Liver (tissue), 9 donors: ENCODE results near the gene TNFRSF25. TPM values are rescaled to one million over a fixed set of nuclear protein-coding genes. Genes with fewer than 3 reads are reported as not detected.

ENCODE experiments used
- DNase-seq: peaks from one replicate; pipeline ENCODE4 v3.0.0-alpha.2; 2017; ENCODE audit warnings: low spot score
- H3K27ac ChIP-seq, 2 donors: one replicate each; pipeline ENCODE4 v1.7.0; 2013; ENCODE audit warnings: inconsistent platforms in 2 of 2, low read length in 2 of 2, control low read depth in 1 of 2, low read depth in 1 of 2, mild to moderate bottlenecking in 1 of 2
- H3K27me3 ChIP-seq, 4 donors: one replicate each; pipeline versions ENCODE4 v1.6.1 to v1.7.0; 2013; ENCODE audit warnings: low read length in 3 of 4, inconsistent platforms in 1 of 4, mild to moderate bottlenecking in 1 of 4, moderate library complexity in 1 of 4; ENCODE audit not compliant: control insufficient read depth in 4 of 4, insufficient read depth in 4 of 4
- H3K36me3 ChIP-seq, 4 donors: one replicate each; pipeline versions ENCODE4 v1.6.1 to v1.7.0; 2013; ENCODE audit warnings: low read length in 3 of 4, mild to moderate bottlenecking in 3 of 4, low read depth in 1 of 4, moderate library complexity in 1 of 4; ENCODE audit not compliant: control insufficient read depth in 4 of 4, insufficient read depth in 3 of 4
- H3K4me1 ChIP-seq, 4 donors: one replicate each; pipeline versions ENCODE4 v1.6.1 to v1.7.0; 2013; ENCODE audit warnings: low read length in 3 of 4, mild to moderate bottlenecking in 3 of 4, moderate library complexity in 1 of 4; ENCODE audit not compliant: control insufficient read depth in 4 of 4, insufficient read depth in 4 of 4
- H3K4me3 ChIP-seq, 3 donors: one replicate each; pipeline versions ENCODE4 v1.6.1 to v1.7.0; 2013; ENCODE audit warnings: low read length in 3 of 3, control low read depth in 1 of 3, low read depth in 1 of 3, mild to moderate bottlenecking in 1 of 3
- H3K9ac ChIP-seq, 2 donors: one replicate each; pipeline ENCODE4 v1.7.0; 2013; ENCODE audit warnings: low read length in 2 of 2, mild to moderate bottlenecking in 2 of 2, moderate library complexity in 2 of 2, control low read depth in 1 of 2, low read depth in 1 of 2
- H3K9me3 ChIP-seq, 4 donors: one replicate each; pipeline versions ENCODE4 v1.6.1 to v1.7.0; 2013; ENCODE audit warnings: low read length in 3 of 4; ENCODE audit not compliant: control insufficient read depth in 4 of 4
- EGR1 ChIP-seq, 2 donors: IDR thresholded peaks; 2 replicates each; pipeline ENCODE4 v1.6.1; 2016 to 2018; ENCODE audit warnings: antibody characterized with exemption in 2 of 2, low read depth in 2 of 2
- FOXA1 ChIP-seq: IDR thresholded peaks from 2 replicates; pipeline ENCODE4 v1.6.1; 2016; ENCODE audit warnings: antibody characterized with exemption
- FOXA2 ChIP-seq: IDR thresholded peaks from 2 replicates; pipeline ENCODE4 v1.6.1; 2016; ENCODE audit warnings: antibody characterized with exemption
- GABPA ChIP-seq, 2 donors: IDR thresholded peaks in 1 of 2; conservative IDR thresholded peaks in 1 of 2; 2 replicates each; pipeline ENCODE4 v1.6.1; 2016; ENCODE audit warnings: antibody characterized with exemption in 2 of 2, mild to moderate bottlenecking in 1 of 2, moderate library complexity in 1 of 2
- HNF4A ChIP-seq, 2 donors: conservative IDR thresholded peaks; 2 replicates each; pipeline ENCODE4 v1.6.1; 2016; ENCODE audit warnings: antibody characterized with exemption in 2 of 2, mild to moderate bottlenecking in 2 of 2
- HNF4G ChIP-seq: IDR thresholded peaks from 2 replicates; pipeline ENCODE4 v1.6.1; 2016; ENCODE audit warnings: antibody characterized with exemption
- JUND ChIP-seq, 2 donors: IDR thresholded peaks; 2 replicates each; pipeline ENCODE4 v1.6.1; 2016; ENCODE audit warnings: antibody characterized with exemption in 2 of 2
- NR2F2 ChIP-seq: IDR thresholded peaks from 2 replicates; pipeline ENCODE4 v1.6.1; 2016; ENCODE audit warnings: antibody characterized with exemption
- RAD21 ChIP-seq, 2 donors: IDR thresholded peaks; 2 replicates each; pipeline ENCODE4 v1.6.1; 2016; ENCODE audit warnings: antibody characterized with exemption in 2 of 2, mild to moderate bottlenecking in 2 of 2
- RXRA ChIP-seq, 2 donors: IDR thresholded peaks; 2 replicates each; pipeline ENCODE4 v1.6.1; 2017 to 2018; ENCODE audit warnings: antibody characterized with exemption in 2 of 2, mild to moderate bottlenecking in 1 of 2
- SP1 ChIP-seq: IDR thresholded peaks from 2 replicates; pipeline ENCODE4 v1.6.1; 2018; ENCODE audit warnings: antibody characterized with exemption, mild to moderate bottlenecking
- TAF1 ChIP-seq: conservative IDR thresholded peaks from 2 replicates; pipeline ENCODE4 v1.6.1; 2016; ENCODE audit warnings: antibody characterized with exemption, mild to moderate bottlenecking
- YY1 ChIP-seq: IDR thresholded peaks from 2 replicates; pipeline ENCODE4 v1.6.1; 2016; ENCODE audit warnings: antibody characterized with exemption, mild to moderate bottlenecking
- WGBS: extraction: QIAGEN DNeasy Blood & Tissue Kit; methylation state at CpG from one replicate; pipeline ENCODE4 v1.1.7; 2013; 5-methylcytosine and 5-hydroxymethylcytosine counted together
- polyA plus RNA-seq, 2 donors: library from polyadenylated mRNA; stranded (reverse) in 1 of 2; unstranded in 1 of 2; fragments of 200-250 nt in 1 of 2; fragments of >200 nt in 1 of 2; fragmentation: Nextera tagmentation in 1 of 2; extraction: Ambion mirVana in 1 of 2; gene quantifications; one replicate each; pipeline versions ENCODE4 v1.2.1 to v1.2.3, GENCODE V29; 2013 to 2015
- total RNA-seq, 2 donors: library from RNA; depleted of rRNA; stranded (reverse); fragments of >200 nt; gene quantifications; one replicate each; pipeline ENCODE4 v1.2.3, GENCODE V29; 2014
- TF ChIP-seq, protein P1 (sequence below): fragments of 150-350 bp; IDR thresholded peaks from 2 replicates; pipeline ENCODE4 v1.5.1; 2017; ENCODE audit warnings: improper control_type of control experiment, low read depth, low read length; ENCODE audit not compliant: missing input control
- TF ChIP-seq, protein P2 (sequence below): IDR thresholded peaks from 2 replicates; pipeline ENCODE4 v1.6.1; 2016; ENCODE audit warnings: antibody characterized with exemption, mild to moderate bottlenecking
- TF ChIP-seq, protein P3 (sequence below): IDR thresholded peaks from 2 replicates; pipeline ENCODE4 v1.6.1; 2016; ENCODE audit warnings: antibody characterized with exemption
- TF ChIP-seq, protein P4 (sequence below): IDR thresholded peaks from 2 replicates; pipeline ENCODE4 v1.6.1; 2016; ENCODE audit warnings: antibody characterized with exemption
- TF ChIP-seq, protein P5 (sequence below): IDR thresholded peaks from 2 replicates; pipeline ENCODE4 v1.6.1; 2016; ENCODE audit warnings: antibody characterized with exemption
- donor health status: healthy.
- donor health status: healthy.
- donor health status: healthy.
- donor health status: healthy.
- donor health status: healthy.

TNFRSF25 gene
- total and polyA plus RNA-seq, 4 donors = 0.78 to 2.6 (median 2.0) TPM

DNA sequence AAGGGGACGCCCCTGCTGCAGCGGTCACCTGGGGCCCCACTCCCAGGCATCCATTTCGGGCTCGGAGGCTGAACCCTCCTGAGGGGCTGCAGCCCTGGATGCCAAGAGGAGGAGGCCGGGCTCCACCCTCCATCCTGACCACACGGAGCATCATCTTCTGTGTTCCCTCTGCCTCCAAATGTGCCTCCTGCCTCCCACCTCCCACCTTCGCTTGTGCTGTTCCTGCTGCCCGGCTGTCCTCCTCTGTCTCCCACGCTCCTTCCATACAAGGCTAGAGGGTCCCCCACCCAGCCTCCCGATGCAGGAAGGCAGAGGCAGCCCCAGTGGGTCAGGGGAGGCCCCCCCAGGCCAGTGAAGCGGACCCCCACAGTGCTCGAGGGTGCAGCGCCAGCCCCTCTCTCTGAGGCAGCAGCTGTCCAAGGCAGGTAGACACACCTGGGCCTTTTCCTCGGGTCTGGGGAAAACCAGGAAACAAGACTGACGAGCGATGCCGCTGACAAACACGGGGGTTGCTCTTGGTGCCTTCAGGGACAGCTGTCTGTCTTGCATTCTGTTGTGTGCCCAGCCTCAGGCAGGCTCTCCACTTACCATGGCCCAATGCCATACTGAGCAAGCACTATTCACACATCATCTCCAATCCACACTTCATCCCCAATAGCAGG lies 42.3 kb upstream of the TNFRSF25 start:
- Histone ChIP-seq H3K9ac (no peak overlapping the region), H3K27me3 (no peaks in the 10 kb centered on the region), H3K27ac (no peak overlapping the region), H3K9me3 (no peaks in the 10 kb centered on the region), H3K4me3 (no peak overlapping the region), H3K36me3 (no peaks in the 10 kb centered on the region), H3K4me1 (no peaks in the 10 kb centered on the region)
- no peak for DNase-seq
- TF ChIP-seq SP1 (no peak), JUND (IDR thresholded peaks at IDR 0.05) (no peak), NR2F2 (no peak)
- 85% methylated on average over 18 of the region's 18 CpGs for WGBS

DNA sequence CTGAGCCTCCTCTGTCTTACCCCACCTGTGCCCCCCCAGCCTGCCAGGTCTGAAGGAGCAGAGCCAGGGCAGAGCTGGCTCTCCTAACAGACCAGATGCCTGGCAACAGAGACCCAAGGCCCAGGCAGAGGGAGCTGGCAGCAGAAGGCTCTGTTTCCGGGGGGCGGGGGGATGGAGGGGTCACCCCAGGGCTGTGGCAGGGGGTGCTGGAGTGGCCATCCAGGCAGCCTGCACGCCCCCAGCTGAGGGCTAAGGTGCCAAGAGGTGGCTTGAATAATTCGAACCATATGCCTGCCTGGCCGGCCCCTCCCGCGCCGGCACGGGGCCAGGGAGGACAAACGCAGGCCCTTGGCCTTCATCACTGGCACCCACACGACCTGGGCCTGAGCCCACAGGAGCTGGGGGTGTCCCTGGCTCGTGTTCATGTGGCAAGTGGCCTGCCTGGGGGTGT lies 41.5 kb upstream of the TNFRSF25 start:
- Histone ChIP-seq H3K27me3 (no peaks in the 10 kb centered on the region), H3K4me3 (no peak overlapping the region), H3K27ac (no peak overlapping the region), H3K9me3 (no peaks in the 10 kb centered on the region), H3K4me1 (no peaks in the 10 kb centered on the region), H3K36me3 (no peaks in the 10 kb centered on the region), H3K9ac (no peak overlapping the region)
- TF ChIP-seq, protein P1, sequence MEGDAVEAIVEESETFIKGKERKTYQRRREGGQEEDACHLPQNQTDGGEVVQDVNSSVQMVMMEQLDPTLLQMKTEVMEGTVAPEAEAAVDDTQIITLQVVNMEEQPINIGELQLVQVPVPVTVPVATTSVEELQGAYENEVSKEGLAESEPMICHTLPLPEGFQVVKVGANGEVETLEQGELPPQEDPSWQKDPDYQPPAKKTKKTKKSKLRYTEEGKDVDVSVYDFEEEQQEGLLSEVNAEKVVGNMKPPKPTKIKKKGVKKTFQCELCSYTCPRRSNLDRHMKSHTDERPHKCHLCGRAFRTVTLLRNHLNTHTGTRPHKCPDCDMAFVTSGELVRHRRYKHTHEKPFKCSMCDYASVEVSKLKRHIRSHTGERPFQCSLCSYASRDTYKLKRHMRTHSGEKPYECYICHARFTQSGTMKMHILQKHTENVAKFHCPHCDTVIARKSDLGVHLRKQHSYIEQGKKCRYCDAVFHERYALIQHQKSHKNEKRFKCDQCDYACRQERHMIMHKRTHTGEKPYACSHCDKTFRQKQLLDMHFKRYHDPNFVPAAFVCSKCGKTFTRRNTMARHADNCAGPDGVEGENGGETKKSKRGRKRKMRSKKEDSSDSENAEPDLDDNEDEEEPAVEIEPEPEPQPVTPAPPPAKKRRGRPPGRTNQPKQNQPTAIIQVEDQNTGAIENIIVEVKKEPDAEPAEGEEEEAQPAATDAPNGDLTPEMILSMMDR = no peak
- TF ChIP-seq FOXA2 (no peak), FOXA1 (no peak), TAF1 (no peak), JUND (IDR thresholded peaks at IDR 0.05) (no peak), NR2F2 (no peak), GABPA (IDR thresholded peaks at IDR 0.05 in 1 of 2, conservative IDR thresholded peaks at IDR 0.05 in 1 of 2) (no peak), EGR1 (IDR thresholded peaks at IDR 0.05; ENCODE audit: low read depth in 2 of 2) (no peak), RAD21 (IDR thresholded peaks at IDR 0.05) (no peak), HNF4G (no peak), SP1 (no peak), YY1 (no peak), RXRA (IDR thresholded peaks at IDR 0.05) (no peak), HNF4A (conservative IDR thresholded peaks at IDR 0.05) (no peak)
- TF ChIP-seq, protein P2, sequence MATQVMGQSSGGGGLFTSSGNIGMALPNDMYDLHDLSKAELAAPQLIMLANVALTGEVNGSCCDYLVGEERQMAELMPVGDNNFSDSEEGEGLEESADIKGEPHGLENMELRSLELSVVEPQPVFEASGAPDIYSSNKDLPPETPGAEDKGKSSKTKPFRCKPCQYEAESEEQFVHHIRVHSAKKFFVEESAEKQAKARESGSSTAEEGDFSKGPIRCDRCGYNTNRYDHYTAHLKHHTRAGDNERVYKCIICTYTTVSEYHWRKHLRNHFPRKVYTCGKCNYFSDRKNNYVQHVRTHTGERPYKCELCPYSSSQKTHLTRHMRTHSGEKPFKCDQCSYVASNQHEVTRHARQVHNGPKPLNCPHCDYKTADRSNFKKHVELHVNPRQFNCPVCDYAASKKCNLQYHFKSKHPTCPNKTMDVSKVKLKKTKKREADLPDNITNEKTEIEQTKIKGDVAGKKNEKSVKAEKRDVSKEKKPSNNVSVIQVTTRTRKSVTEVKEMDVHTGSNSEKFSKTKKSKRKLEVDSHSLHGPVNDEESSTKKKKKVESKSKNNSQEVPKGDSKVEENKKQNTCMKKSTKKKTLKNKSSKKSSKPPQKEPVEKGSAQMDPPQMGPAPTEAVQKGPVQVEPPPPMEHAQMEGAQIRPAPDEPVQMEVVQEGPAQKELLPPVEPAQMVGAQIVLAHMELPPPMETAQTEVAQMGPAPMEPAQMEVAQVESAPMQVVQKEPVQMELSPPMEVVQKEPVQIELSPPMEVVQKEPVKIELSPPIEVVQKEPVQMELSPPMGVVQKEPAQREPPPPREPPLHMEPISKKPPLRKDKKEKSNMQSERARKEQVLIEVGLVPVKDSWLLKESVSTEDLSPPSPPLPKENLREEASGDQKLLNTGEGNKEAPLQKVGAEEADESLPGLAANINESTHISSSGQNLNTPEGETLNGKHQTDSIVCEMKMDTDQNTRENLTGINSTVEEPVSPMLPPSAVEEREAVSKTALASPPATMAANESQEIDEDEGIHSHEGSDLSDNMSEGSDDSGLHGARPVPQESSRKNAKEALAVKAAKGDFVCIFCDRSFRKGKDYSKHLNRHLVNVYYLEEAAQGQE = no peak
- TF ChIP-seq, protein P3, sequence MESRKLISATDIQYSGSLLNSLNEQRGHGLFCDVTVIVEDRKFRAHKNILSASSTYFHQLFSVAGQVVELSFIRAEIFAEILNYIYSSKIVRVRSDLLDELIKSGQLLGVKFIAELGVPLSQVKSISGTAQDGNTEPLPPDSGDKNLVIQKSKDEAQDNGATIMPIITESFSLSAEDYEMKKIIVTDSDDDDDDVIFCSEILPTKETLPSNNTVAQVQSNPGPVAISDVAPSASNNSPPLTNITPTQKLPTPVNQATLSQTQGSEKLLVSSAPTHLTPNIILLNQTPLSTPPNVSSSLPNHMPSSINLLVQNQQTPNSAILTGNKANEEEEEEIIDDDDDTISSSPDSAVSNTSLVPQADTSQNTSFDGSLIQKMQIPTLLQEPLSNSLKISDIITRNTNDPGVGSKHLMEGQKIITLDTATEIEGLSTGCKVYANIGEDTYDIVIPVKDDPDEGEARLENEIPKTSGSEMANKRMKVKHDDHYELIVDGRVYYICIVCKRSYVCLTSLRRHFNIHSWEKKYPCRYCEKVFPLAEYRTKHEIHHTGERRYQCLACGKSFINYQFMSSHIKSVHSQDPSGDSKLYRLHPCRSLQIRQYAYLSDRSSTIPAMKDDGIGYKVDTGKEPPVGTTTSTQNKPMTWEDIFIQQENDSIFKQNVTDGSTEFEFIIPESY = no peak
- TF ChIP-seq, protein P4, sequence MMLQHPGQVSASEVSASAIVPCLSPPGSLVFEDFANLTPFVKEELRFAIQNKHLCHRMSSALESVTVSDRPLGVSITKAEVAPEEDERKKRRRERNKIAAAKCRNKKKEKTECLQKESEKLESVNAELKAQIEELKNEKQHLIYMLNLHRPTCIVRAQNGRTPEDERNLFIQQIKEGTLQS = no peak
- TF ChIP-seq, protein P5, sequence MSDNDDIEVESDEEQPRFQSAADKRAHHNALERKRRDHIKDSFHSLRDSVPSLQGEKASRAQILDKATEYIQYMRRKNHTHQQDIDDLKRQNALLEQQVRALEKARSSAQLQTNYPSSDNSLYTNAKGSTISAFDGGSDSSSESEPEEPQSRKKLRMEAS = no peak
- 84% methylated on average over 12 of the region's 12 CpGs for WGBS
- DNase-seq = no peak
